ENCODE results near the gene COL11A2. TPM values are rescaled to one million over a fixed set of nuclear protein-coding genes. Genes with fewer than 3 reads are reported as not detected.
A peak's percentile ranks its signal among the peaks of the same experiment; 100 is the strongest.

COL11A2 gene
- total and polyA plus RNA-seq, 2 of the 13 experiments (the other 11 are each of a cell fraction or from before 2014, with no cell fraction given), result 0.55 TPM

DNA sequence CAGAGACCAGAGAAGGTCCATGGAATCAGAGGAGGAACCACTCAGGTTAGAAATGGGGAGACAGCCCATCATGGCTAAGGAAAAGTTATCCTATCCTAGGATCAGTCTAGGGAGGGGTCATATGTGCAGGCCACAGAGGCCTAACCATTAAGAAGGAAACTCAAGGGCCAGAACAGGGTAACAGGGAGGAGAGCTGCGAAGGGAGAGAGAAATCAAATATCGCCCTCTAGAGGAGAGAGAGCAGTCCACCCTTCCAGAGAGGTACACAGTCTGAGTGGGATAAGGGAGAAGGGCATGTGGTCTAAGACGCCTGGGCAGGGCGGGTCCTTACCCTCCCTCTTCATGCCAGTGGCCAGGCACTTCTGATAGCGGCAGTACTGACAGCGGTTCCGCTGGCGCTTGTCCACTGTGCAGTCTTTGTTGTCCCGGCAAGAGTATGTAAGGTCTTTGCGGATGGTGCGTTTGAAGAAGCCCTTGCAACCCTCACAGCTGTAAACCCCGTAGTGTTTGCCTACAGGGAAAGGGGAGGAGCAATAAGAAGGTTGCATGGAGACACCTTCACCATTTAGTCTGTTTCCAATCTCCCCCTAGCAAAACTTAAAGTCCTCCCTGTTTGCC is 5.3 kb upstream of the COL11A2 start (continued):
- TF ChIP-seq, protein P1, sequence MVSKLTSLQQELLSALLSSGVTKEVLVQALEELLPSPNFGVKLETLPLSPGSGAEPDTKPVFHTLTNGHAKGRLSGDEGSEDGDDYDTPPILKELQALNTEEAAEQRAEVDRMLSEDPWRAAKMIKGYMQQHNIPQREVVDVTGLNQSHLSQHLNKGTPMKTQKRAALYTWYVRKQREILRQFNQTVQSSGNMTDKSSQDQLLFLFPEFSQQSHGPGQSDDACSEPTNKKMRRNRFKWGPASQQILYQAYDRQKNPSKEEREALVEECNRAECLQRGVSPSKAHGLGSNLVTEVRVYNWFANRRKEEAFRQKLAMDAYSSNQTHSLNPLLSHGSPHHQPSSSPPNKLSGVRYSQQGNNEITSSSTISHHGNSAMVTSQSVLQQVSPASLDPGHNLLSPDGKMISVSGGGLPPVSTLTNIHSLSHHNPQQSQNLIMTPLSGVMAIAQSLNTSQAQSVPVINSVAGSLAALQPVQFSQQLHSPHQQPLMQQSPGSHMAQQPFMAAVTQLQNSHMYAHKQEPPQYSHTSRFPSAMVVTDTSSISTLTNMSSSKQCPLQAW (CRISPR knock-in tag; IDR thresholded peaks at IDR 0.05), result no peak
- TF ChIP-seq ZBTB3 (CRISPR knock-in tag; IDR thresholded peaks at IDR 0.05; ENCODE audit: borderline replicate concordance, low read depth) (no peak), KDM2A (CRISPR knock-in tag; IDR thresholded peaks at IDR 0.05; ENCODE audit: borderline replicate concordance, low read depth) (peak; percentile 43; the same call in 1 of the 2 replicates), MAFK (conservative IDR thresholded peaks at IDR 0.05 in 1 of 2, IDR thresholded peaks at IDR 0.05 in 1 of 2; ENCODE audit: low read length in 2 of 2) (no peak), CREM (IDR thresholded peaks at IDR 0.05) (no peak; the same call in 1 of the 2 replicates), CREM (CRISPR knock-in tag; IDR thresholded peaks at IDR 0.05) (no peak), ZNF383 (CRISPR knock-in tag; IDR thresholded peaks at IDR 0.05; ENCODE audit: borderline replicate concordance) (no peak), ZNF878 (CRISPR knock-in tag; IDR thresholded peaks at IDR 0.05) (no peak), HDAC1 (CRISPR knock-in tag; IDR thresholded peaks at IDR 0.05) (no peak), MED1 (CRISPR knock-in tag; IDR thresholded peaks at IDR 0.05) (no peak; the same call in 1 of the 2 replicates), POGZ (CRISPR knock-in tag; IDR thresholded peaks at IDR 0.05) (no peak), RFX3 (CRISPR knock-in tag; IDR thresholded peaks at IDR 0.05) (no peak)
- TF ChIP-seq, protein P2, sequence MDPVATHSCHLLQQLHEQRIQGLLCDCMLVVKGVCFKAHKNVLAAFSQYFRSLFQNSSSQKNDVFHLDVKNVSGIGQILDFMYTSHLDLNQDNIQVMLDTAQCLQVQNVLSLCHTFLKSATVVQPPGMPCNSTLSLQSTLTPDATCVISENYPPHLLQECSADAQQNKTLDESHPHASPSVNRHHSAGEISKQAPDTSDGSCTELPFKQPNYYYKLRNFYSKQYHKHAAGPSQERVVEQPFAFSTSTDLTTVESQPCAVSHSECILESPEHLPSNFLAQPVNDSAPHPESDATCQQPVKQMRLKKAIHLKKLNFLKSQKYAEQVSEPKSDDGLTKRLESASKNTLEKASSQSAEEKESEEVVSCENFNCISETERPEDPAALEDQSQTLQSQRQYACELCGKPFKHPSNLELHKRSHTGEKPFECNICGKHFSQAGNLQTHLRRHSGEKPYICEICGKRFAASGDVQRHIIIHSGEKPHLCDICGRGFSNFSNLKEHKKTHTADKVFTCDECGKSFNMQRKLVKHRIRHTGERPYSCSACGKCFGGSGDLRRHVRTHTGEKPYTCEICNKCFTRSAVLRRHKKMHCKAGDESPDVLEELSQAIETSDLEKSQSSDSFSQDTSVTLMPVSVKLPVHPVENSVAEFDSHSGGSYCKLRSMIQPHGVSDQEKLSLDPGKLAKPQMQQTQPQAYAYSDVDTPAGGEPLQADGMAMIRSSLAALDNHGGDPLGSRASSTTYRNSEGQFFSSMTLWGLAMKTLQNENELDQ (CRISPR knock-in tag; IDR thresholded peaks at IDR 0.05; ENCODE audit: borderline replicate concordance), result no peak
- TF ChIP-seq, protein P3, sequence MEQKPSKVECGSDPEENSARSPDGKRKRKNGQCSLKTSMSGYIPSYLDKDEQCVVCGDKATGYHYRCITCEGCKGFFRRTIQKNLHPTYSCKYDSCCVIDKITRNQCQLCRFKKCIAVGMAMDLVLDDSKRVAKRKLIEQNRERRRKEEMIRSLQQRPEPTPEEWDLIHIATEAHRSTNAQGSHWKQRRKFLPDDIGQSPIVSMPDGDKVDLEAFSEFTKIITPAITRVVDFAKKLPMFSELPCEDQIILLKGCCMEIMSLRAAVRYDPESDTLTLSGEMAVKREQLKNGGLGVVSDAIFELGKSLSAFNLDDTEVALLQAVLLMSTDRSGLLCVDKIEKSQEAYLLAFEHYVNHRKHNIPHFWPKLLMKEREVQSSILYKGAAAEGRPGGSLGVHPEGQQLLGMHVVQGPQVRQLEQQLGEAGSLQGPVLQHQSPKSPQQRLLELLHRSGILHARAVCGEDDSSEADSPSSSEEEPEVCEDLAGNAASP (CRISPR knock-in tag; IDR thresholded peaks at IDR 0.05; ENCODE audit: borderline replicate concordance), result peak; percentile 12; the same call in 1 of the 2 replicates
- TF ChIP-seq, protein P4, sequence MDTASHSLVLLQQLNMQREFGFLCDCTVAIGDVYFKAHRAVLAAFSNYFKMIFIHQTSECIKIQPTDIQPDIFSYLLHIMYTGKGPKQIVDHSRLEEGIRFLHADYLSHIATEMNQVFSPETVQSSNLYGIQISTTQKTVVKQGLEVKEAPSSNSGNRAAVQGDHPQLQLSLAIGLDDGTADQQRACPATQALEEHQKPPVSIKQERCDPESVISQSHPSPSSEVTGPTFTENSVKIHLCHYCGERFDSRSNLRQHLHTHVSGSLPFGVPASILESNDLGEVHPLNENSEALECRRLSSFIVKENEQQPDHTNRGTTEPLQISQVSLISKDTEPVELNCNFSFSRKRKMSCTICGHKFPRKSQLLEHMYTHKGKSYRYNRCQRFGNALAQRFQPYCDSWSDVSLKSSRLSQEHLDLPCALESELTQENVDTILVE (CRISPR knock-in tag; IDR thresholded peaks at IDR 0.05), result peak; percentile 71; the same call in 1 of the 2 replicates
- TF ChIP-seq, protein P5, sequence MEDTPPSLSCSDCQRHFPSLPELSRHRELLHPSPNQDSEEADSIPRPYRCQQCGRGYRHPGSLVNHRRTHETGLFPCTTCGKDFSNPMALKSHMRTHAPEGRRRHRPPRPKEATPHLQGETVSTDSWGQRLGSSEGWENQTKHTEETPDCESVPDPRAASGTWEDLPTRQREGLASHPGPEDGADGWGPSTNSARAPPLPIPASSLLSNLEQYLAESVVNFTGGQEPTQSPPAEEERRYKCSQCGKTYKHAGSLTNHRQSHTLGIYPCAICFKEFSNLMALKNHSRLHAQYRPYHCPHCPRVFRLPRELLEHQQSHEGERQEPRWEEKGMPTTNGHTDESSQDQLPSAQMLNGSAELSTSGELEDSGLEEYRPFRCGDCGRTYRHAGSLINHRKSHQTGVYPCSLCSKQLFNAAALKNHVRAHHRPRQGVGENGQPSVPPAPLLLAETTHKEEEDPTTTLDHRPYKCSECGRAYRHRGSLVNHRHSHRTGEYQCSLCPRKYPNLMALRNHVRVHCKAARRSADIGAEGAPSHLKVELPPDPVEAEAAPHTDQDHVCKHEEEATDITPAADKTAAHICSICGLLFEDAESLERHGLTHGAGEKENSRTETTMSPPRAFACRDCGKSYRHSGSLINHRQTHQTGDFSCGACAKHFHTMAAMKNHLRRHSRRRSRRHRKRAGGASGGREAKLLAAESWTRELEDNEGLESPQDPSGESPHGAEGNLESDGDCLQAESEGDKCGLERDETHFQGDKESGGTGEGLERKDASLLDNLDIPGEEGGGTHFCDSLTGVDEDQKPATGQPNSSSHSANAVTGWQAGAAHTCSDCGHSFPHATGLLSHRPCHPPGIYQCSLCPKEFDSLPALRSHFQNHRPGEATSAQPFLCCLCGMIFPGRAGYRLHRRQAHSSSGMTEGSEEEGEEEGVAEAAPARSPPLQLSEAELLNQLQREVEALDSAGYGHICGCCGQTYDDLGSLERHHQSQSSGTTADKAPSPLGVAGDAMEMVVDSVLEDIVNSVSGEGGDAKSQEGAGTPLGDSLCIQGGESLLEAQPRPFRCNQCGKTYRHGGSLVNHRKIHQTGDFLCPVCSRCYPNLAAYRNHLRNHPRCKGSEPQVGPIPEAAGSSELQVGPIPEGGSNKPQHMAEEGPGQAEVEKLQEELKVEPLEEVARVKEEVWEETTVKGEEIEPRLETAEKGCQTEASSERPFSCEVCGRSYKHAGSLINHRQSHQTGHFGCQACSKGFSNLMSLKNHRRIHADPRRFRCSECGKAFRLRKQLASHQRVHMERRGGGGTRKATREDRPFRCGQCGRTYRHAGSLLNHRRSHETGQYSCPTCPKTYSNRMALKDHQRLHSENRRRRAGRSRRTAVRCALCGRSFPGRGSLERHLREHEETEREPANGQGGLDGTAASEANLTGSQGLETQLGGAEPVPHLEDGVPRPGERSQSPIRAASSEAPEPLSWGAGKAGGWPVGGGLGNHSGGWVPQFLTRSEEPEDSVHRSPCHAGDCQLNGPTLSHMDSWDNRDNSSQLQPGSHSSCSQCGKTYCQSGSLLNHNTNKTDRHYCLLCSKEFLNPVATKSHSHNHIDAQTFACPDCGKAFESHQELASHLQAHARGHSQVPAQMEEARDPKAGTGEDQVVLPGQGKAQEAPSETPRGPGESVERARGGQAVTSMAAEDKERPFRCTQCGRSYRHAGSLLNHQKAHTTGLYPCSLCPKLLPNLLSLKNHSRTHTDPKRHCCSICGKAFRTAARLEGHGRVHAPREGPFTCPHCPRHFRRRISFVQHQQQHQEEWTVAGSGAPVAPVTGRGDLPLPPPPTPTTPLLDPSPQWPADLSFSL (CRISPR knock-in tag; IDR thresholded peaks at IDR 0.05), result 0 out of 2 replicates have a peak, but pooled peaks have one; percentile 40
